22Rv1 (cell line): ENCODE results near the gene TRMT2B.

Source experiments
- CTCF ChIP-seq: fragments of 450-650 bp; IDR thresholded peaks from 2 replicates; pipeline ENCODE4 v1.5.1; 2017; ENCODE audit warnings: mild to moderate bottlenecking
- ZFX ChIP-seq: fragments of 450-650 bp; IDR thresholded peaks from 2 replicates; pipeline ENCODE4 v1.6.1; 2017; ENCODE audit warnings: antibody characterized with exemption, borderline replicate concordance

- no peak for TF ChIP-seq CTCF
- TF ChIP-seq ZFX, result no peak
Observed at GRCh38 chrX:101051549-101052302, at the start of gene TRMT2B.
